HG03025 (cell line): ENCODE results near the gene NGEF.

Source experiments
- ATAC-seq: cut with Tn5 transposase; IDR thresholded peaks from one replicate; pipeline ENCODE4 v1.9.1; 2021; ENCODE audit warnings: mild to moderate bottlenecking, moderate library complexity; ENCODE audit not compliant: unreplicated experiment, low FRiP score

NGEF gene

GRCh38 chr2:232876161-232876977 lies 136.7 kb downstream of the NGEF start:
- ATAC-seq = no peak

DNA sequence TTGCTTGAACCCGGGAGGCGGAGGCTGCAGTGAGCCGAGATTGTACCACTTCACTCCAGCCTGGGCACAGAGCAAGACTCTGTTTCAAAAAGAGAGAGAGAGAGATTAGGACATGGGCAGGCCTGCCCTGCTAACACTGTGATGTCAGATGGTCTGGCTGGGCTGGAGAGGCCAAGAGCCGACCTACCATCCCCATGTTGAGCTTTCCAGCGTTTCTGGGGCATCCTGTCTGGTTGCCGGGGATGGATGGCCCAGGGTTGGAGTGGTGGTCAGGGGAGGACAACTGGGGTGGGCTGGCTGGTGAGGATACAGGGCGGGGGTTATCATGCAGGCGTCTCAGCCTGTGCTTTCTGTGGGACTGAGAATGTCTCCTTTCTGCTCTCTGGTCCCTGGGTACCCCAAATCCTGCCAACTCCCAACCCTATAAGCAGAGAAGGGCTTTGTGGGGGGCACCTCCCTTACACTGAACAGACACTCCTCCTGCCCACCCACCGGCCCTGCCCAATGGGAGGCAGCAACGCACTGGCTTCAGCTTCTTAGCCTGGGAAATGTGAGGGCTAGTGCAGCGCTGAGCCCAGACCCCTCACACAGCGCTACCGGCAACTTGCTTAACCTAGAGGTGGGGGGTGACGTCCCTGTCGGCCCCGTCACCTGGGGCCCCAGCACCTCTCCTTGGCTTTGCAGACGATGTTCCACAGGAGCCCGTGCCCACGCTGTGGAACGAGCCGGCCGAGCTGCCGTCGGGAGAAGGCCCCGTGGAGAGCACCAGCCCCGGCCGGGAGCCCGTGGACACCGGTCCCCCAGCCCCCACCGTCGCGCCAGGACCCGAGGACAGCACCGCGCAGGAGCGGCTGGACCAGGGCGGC lies 137.6 kb downstream of the NGEF start:
- no peak for ATAC-seq

GRCh38 chr2:232874677-232875223 lies 138.3 kb downstream of the NGEF start:
- ATAC-seq = no peak

DNA sequence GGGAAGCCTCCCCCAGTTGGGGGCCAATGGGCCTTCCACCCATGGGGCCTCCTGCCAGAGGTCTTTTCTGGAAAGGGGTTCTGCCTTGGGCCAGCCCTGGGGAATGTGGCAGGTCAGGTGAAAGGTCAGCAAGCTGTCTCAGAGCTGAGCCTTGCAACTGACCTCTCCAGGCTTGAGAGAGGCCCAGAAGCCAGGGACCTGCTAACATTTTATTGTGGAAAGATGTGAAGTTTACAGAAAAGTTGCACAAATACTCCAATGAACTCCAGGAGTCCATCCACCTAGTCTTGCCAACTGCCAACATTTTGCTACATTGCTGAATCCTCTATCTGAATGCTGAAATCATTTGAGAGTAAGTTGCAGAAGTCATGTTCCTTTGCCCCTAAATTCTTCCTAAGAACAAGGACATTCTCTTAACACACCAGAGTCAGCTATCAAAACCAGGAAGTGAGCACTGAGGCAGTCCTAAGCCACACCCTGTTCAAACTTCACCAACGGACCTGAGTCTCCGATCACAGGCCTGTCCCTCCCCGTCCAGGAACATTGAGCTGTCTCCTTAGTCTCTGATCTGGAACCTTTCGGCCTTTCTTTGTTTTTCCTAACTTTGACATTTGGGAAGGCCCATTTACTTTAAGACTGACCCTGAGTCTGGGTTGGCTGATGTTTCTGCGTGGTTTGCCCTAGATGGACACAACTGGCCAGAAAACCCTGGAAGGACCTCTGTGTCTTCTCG lies 139.0 kb downstream of the NGEF start:
- no peak for ATAC-seq

DNA sequence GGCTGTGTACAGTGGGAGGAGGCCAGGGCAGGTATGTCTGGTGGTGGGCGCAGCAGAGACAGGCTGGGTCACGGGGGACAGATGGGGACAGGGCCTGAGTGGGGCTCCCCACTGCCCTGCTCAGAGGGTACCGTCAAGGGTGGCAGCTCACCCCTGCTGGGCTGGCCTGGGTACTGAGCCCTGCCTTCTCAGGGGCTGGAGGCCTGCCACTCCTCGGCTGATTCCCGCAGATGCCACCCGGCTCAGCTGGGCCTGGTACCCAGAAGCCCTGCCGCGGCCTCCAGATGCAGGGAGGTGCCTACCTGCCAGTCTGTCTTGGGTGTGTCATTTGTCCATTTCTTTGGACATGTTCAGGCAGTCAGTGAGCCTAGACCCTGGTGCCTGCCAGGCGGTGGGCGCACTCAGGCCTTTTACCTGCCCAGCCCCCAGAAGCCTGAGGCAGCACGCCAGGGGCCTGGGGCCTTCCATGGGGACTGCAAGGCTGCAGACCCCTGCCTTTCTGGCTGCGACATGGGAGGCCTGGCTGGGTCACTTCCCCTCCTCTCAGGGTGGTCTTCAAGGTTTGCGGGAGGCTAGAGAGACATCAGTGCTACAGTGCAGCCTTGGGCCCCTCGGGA lies 139.7 kb downstream of the NGEF start:
- ATAC-seq = no peak

DNA sequence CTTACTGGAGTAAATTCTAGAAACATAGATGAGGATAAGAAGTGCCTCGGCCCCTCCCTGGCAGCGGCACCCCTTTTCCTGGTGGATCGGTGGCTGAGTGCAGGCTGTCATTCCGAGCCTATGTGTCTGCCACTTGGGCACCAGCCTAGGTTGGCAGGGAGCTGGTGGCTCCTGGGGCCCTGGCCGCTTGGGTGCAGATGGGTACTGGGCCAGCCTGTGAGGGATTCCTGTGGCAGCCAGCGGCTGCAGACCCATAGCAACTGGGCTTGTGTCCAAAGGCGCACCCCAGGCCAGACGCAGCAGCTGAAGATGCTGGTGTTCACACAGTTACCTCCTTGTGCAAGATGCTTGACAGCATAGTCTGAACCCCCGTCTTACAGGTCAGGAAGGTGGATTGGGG lies 140.2 kb downstream of the NGEF start:
- ATAC-seq = no peak

- ATAC-seq = no peak
Observed at GRCh38 chr2:232871835-232872736, 141.0 kb downstream of the NGEF start.

DNA sequence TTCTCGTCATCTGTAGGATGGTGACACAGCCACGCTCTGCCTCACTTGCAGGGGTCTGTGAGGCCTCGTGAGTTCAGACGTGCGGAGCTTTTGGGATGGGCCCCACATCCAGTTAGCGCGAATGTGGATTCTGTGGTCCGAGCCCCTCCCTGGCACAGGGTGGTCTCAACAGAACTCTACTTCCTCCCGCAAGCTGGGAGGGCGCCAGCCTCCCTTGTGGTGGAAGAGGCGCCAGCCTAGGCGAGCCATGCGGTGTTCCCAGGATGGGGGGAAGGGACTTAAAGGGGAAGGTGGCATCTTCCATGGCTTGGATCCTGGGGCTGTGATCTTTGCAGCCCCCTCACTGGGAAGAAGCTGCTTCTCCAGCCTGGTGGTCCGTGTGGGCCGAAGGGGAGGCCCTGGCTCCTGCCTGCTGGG lies 141.6 kb downstream of the NGEF start:
- no peak for ATAC-seq

- no peak for ATAC-seq
Observed at GRCh38 chr2:232870766-232871371, 142.2 kb downstream of the NGEF start.

- ATAC-seq = no peak
Observed at GRCh38 chr2:232870018-232870765, 142.9 kb downstream of the NGEF start, which contains the start of gene SNORC. TSS of gene SNORC (plus strand) at chr2:232870264. CDS start at chr2:232870342, 78 bp downstream.

GRCh38 chr2:232869138-232870017 lies 143.7 kb downstream of the NGEF start:
- no peak for ATAC-seq

- ATAC-seq = no peak
Observed at GRCh38 chr2:232866104-232866503, 147.0 kb downstream of the NGEF start.

DNA sequence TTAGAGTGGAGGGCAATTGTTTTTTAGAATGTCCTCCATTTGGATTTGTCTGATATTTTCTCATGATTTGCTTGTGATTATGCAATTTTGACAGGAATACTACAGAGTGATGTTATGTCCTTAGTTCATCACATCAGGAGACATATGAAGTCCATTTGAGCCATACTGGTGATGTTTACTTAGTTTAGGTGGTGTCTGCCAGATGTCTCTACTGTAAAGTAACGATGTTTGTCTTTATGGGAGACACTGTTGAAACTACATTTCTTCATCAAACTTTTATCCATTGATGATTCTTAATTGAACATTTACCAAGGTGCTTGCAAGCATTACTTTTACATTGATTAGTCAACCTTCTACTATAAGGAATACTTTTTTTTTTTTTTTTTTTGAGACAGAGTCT lies 147.9 kb downstream of the NGEF start:
- no peak for ATAC-seq

- no peak for ATAC-seq
Observed at GRCh38 chr2:232863996-232864395, 149.1 kb downstream of the NGEF start.

DNA sequence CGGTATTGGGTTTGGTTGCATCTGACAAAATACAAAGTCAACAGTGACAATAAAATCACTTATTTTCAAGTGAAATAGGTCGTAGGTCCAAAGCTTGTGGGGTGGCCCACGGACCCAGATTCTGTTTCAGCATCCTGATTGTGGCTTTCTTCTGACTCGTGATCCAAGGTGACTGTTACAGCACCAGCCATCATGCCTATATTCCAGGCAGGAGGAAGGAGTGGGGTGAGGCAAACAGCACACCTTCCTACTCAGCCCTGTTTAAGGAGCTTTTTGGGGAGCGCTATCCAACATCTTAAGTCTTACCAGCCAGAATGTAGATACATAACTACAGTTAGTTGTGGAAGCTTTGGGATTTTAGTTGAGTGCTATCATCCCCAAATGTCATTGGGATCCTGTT lies 151.7 kb downstream of the NGEF start:
- no peak for ATAC-seq

DNA sequence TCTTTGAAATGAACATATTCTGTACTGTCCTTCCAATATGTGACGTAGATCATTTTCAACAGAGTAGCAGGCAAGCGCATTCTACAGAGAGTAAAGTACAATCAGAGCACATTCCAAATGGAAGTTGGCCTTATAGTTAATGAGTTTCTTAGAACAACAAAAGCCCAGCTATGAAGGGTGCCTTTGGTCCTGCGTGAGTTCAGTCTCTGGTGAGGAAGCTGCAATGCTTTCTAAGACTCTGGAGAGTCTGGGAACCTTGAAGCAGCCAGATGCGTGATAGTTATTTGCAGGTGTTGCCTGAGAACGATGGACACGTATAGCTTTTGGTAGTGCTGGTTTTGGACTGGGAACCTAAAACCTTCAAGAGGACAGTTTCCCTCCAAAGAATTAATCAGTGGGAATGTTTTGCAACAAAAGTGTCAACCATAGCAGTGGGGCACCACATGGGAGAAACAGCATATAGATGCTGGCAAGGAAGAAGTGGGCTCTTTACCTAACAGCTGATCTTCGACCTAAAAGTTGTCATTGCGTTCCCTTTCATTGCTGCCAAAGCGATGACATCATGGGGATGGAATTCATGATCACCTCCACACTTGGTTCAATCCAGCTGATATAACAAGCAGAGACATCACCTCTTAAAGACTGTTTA lies 152.3 kb downstream of the NGEF start:
- no peak for ATAC-seq
